Measurements from ENCODE around the gene ADAM15.
A peak's percentile ranks its signal among the peaks of the same experiment; 100 is the strongest.

ADAM15 gene

DNA sequence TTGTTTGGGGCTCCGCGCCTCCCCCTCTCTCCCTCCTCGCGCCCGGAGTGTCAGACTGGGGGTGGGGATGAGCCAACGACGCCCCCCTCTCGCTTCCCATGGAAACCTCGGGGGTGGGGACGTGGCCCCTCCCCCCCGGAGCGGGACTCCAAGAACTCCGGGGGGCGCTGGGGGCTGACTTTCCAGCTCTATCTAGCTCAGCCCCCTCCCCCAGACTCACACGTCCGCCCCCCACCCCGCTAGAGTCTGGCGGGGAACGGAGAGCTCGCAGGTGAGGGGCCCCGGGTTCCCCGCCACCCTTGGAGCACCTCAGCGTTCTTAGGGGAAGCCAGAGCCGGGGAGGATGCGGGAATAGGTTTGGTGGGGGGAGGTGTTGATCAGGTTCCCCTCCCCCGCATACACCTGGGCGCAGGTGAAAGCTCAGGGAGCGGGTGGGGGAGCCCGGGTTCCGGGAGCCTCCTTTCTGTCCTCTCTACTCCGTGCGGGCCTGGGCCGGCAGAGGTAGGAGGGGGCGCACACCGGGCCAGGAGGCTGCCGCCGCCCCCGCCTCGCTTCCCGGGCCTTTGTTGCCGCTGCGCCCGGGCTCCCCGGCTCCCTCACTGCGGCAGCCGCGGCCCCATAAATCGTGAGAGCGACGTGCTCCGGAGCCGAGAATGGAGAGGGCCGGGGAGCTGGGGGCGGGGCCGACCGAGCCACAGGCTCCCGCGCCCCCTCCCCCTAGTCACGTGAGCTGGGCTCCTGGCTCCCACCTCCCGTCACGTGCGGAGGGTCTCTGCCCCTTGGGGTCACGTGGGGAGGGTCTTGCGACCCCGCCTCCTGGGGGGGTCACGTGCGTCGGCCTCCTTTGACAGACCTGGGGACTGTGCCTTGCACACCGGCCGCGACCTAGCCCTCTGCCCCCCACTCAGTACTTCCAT is 29.5 kb downstream of the ADAM15 start:
- Histone ChIP-seq H2AFZ (ENCODE audit: low read length) (peak overlapping the region; percentile 63), H3K4me2 (ENCODE audit: low read depth, low read length, poor library complexity, severe bottlenecking) (peak overlapping the region; percentile 92), H3K9me2 (replicated peaks; ENCODE audit: low read depth, low read length) (no peaks in the 10 kb centered on the region), H3F3A (ENCODE audit: low read depth) (peaks cover 11% of the 10 kb centered on the region; the same call in 1 of the 2 replicates), H4K20me1 (ENCODE audit: insufficient read depth, low read length, poor library complexity, severe bottlenecking) (peaks cover 2% of the 10 kb centered on the region), H3K79me2 (ENCODE audit: insufficient read depth, low read length) (no peaks in the 10 kb centered on the region; the same call in 1 of the 2 replicates), H3K4me3 (ENCODE audit: low read length, poor library complexity, severe bottlenecking) (peak overlapping the region; percentile 77), H3K4me1 (ENCODE audit: insufficient read depth, low read length, poor library complexity, severe bottlenecking) (peaks cover 54% of the 10 kb centered on the region), H3K9me3 (ENCODE audit: insufficient read depth, low read depth, low read length) (no peaks in the 10 kb centered on the region), H3K9ac (ENCODE audit: low read depth, low read length, poor library complexity, severe bottlenecking) (peak overlapping the region; percentile 74), H3K36me3 (ENCODE audit: insufficient read depth, low read length) (no peaks in the 10 kb centered on the region), H3K27me3 (ENCODE audit: insufficient read depth, low read length, poor library complexity, severe bottlenecking) (no peaks in the 10 kb centered on the region)
- TF ChIP-seq EZH2phosphoT487 (IDR thresholded peaks at IDR 0.05; ENCODE audit: borderline replicate concordance) = no peak
- TF ChIP-seq, protein P1, sequence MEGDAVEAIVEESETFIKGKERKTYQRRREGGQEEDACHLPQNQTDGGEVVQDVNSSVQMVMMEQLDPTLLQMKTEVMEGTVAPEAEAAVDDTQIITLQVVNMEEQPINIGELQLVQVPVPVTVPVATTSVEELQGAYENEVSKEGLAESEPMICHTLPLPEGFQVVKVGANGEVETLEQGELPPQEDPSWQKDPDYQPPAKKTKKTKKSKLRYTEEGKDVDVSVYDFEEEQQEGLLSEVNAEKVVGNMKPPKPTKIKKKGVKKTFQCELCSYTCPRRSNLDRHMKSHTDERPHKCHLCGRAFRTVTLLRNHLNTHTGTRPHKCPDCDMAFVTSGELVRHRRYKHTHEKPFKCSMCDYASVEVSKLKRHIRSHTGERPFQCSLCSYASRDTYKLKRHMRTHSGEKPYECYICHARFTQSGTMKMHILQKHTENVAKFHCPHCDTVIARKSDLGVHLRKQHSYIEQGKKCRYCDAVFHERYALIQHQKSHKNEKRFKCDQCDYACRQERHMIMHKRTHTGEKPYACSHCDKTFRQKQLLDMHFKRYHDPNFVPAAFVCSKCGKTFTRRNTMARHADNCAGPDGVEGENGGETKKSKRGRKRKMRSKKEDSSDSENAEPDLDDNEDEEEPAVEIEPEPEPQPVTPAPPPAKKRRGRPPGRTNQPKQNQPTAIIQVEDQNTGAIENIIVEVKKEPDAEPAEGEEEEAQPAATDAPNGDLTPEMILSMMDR (conservative IDR thresholded peaks at IDR 0.05; ENCODE audit: low read length) = no peak

GRCh38 chr1:155081472-155082300 is 30.6 kb downstream of the ADAM15 start:
- H2AFZ ChIP-seq (ENCODE audit: low read length) = no peak overlapping the region
- TF ChIP-seq, protein P1 (conservative IDR thresholded peaks at IDR 0.05; ENCODE audit: low read length) = no peak
- TF ChIP-seq EZH2phosphoT487 (IDR thresholded peaks at IDR 0.05; ENCODE audit: borderline replicate concordance) = no peak
- H3K9me3 ChIP-seq (ENCODE audit: insufficient read depth, low read depth, low read length) = no peaks in the 10 kb centered on the region
- H4K20me1 ChIP-seq (ENCODE audit: insufficient read depth, low read length, poor library complexity, severe bottlenecking) = peaks cover 5% of the 10 kb centered on the region
- H3K4me3 ChIP-seq (ENCODE audit: low read length, poor library complexity, severe bottlenecking) = peak overlapping the region; percentile 77
- H3K4me1 ChIP-seq (ENCODE audit: insufficient read depth, low read length, poor library complexity, severe bottlenecking) = peaks cover 52% of the 10 kb centered on the region
- no peaks in the 10 kb centered on the region for H3K9me2 ChIP-seq (replicated peaks; ENCODE audit: low read depth, low read length)
- H3K4me2 ChIP-seq (ENCODE audit: low read depth, low read length, poor library complexity, severe bottlenecking) = peak overlapping the region; percentile 92
- H3K36me3 ChIP-seq (ENCODE audit: insufficient read depth, low read length) = no peaks in the 10 kb centered on the region
- peak overlapping the region; percentile 18 for H3K9ac ChIP-seq (ENCODE audit: low read depth, low read length, poor library complexity, severe bottlenecking)
- peaks cover 6% of the 10 kb centered on the region; the same call in 1 of the 2 replicates for H3K79me2 ChIP-seq (ENCODE audit: insufficient read depth, low read length)
- H3F3A ChIP-seq (ENCODE audit: low read depth) = peaks cover 11% of the 10 kb centered on the region; the same call in 1 of the 2 replicates
- no peaks in the 10 kb centered on the region for H3K27me3 ChIP-seq (ENCODE audit: insufficient read depth, low read length, poor library complexity, severe bottlenecking)

DNA sequence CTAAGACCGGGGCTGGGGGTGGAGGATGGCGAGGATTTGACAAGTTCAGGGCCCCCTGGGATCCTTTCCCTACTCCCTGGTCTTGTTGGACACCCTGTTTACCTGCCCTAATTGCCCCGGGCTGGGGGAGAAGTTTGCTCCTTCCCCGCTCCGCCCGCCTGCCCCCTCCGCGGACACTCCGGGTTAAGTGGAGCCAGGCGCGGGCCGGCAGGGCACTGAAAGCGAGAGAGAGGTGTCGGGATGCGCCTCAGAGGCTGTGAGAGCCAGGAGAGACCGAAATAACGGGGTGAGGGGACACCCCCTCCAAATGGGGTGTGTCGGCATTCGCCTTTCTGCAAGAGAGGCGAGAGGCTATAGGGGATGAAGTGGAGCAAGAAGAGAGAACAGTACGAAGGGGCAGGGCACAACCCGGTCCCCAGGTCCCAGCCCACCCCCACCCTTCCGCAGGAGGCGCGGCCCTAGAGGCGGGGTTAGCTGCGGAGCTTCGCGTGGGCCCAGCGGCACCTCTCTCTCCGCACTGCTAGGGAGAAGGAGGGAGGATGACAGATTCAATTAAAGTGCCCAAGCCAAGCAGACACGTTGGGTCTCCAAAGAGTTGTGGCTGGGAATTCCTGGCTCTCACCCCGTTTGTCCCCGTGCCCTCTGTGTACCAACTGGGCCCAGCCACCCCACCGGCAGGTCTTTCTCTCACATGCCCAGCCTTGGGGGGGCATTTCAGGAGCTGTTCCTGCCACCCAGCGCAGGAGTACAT is 31.4 kb downstream of the ADAM15 start:
- no peaks in the 10 kb centered on the region for H3K9me3 ChIP-seq (ENCODE audit: insufficient read depth, low read depth, low read length)
- H3K4me2 ChIP-seq (ENCODE audit: low read depth, low read length, poor library complexity, severe bottlenecking) = no peak overlapping the region
- no peaks in the 10 kb centered on the region for H3K9me2 ChIP-seq (replicated peaks; ENCODE audit: low read depth, low read length)
- peaks cover 5% of the 10 kb centered on the region for H4K20me1 ChIP-seq (ENCODE audit: insufficient read depth, low read length, poor library complexity, severe bottlenecking)
- TF ChIP-seq EZH2phosphoT487 (IDR thresholded peaks at IDR 0.05; ENCODE audit: borderline replicate concordance) = no peak
- TF ChIP-seq, protein P1 (conservative IDR thresholded peaks at IDR 0.05; ENCODE audit: low read length) = no peak
- peaks cover 50% of the 10 kb centered on the region for H3K4me1 ChIP-seq (ENCODE audit: insufficient read depth, low read length, poor library complexity, severe bottlenecking)
- H3K79me2 ChIP-seq (ENCODE audit: insufficient read depth, low read length) = peaks cover 9% of the 10 kb centered on the region; the same call in 1 of the 2 replicates
- no peak overlapping the region for H3K4me3 ChIP-seq (ENCODE audit: low read length, poor library complexity, severe bottlenecking)
- no peaks in the 10 kb centered on the region for H3K36me3 ChIP-seq (ENCODE audit: insufficient read depth, low read length)
- no peak overlapping the region for H2AFZ ChIP-seq (ENCODE audit: low read length)
- no peaks in the 10 kb centered on the region for H3K27me3 ChIP-seq (ENCODE audit: insufficient read depth, low read length, poor library complexity, severe bottlenecking)
- H3F3A ChIP-seq (ENCODE audit: low read depth) = peaks cover 11% of the 10 kb centered on the region; the same call in 1 of the 2 replicates
- no peak overlapping the region for H3K9ac ChIP-seq (ENCODE audit: low read depth, low read length, poor library complexity, severe bottlenecking)

Data from Loucy (cell line).